H9 (cell line): Measurements from ENCODE around the gene FBP2. TPM values are rescaled to one million over a fixed set of nuclear protein-coding genes. Genes with fewer than 3 reads are reported as not detected.
"Not testable (repeated sequence)": the region's sequence is repeated elsewhere in the genome, so short reads cannot be mapped to it uniquely, and the experiment has no call there.

Source experiments
- DNase-seq: peaks from one replicate; pipeline ENCODE4 v3.0.0-alpha.2; 2017
- H2AFZ ChIP-seq: one replicate; pipeline ENCODE4 v1.6.1; 2013; ENCODE audit warnings: mild to moderate bottlenecking, low read length, control low read depth, moderate library complexity
- H2AK5ac ChIP-seq: 2 replicates; pipeline ENCODE4 v1.6.1; 2013; ENCODE audit warnings: low read length, control low read depth, mixed read lengths; ENCODE audit not compliant: insufficient read length
- H2BK120ac ChIP-seq: one replicate; pipeline ENCODE4 v1.6.1; 2013; ENCODE audit warnings: low read depth, mild to moderate bottlenecking, low read length, control low read depth, inconsistent platforms; ENCODE audit not compliant: poor library complexity, severe bottlenecking
- H2BK12ac ChIP-seq: 2 replicates; pipeline ENCODE4 v1.6.1; 2013; ENCODE audit warnings: low read length, control low read depth, mixed read lengths, low read depth; ENCODE audit not compliant: insufficient read length
- H2BK15ac ChIP-seq: 2 replicates; pipeline ENCODE4 v1.6.1; 2013; ENCODE audit warnings: low read depth, low read length, control low read depth
- H2BK20ac ChIP-seq: one replicate; pipeline ENCODE4 v1.6.1; 2013; ENCODE audit warnings: low read depth, mild to moderate bottlenecking, low read length, control low read depth, inconsistent platforms; ENCODE audit not compliant: poor library complexity, severe bottlenecking
- H2BK5ac ChIP-seq: 2 replicates; pipeline ENCODE4 v1.6.1; 2013; ENCODE audit warnings: low read length, control low read depth, mixed read lengths; ENCODE audit not compliant: insufficient read length
- H3K14ac ChIP-seq: 2 replicates; pipeline ENCODE4 v1.6.1; 2013; ENCODE audit warnings: low read length, control low read depth; ENCODE audit not compliant: insufficient read depth
- H3K18ac ChIP-seq: 2 replicates; pipeline ENCODE4 v1.6.1; 2013; ENCODE audit warnings: low read depth, mild to moderate bottlenecking, mixed read lengths, low read length, control low read depth; ENCODE audit not compliant: insufficient read length
- H3K23ac ChIP-seq: 2 replicates; pipeline ENCODE4 v1.6.1; 2013; ENCODE audit warnings: low read length, control low read depth, mixed read lengths, low read depth; ENCODE audit not compliant: insufficient read length
- H3K23me2 ChIP-seq: 2 replicates; pipeline ENCODE4 v1.6.1; 2013; ENCODE audit warnings: low read depth, mild to moderate bottlenecking, mixed read lengths, low read length, control low read depth; ENCODE audit not compliant: insufficient read length, poor library complexity, severe bottlenecking
- H3K27ac ChIP-seq: 2 replicates; pipeline ENCODE4 v1.5.1; 2013; ENCODE audit warnings: low read length, control low read depth, mixed read lengths, low read depth; ENCODE audit not compliant: insufficient read length
- H3K27me3 ChIP-seq: 2 replicates; pipeline ENCODE4 v1.6.1; 2013; ENCODE audit warnings: low read length, control low read depth, inconsistent platforms; ENCODE audit not compliant: insufficient read depth
- H3K4ac ChIP-seq: 2 replicates; pipeline ENCODE4 v1.6.1; 2013; ENCODE audit warnings: low read depth, mild to moderate bottlenecking, control low read depth, inconsistent platforms, low read length, moderate library complexity
- H3K4me1 ChIP-seq: 2 replicates; pipeline ENCODE4 v1.6.1; 2013; ENCODE audit warnings: low read length, control low read depth, inconsistent platforms; ENCODE audit not compliant: insufficient read depth
- H3K4me2 ChIP-seq: 2 replicates; pipeline ENCODE4 v1.6.1; 2013; ENCODE audit warnings: low read length, control low read depth, mixed read lengths; ENCODE audit not compliant: insufficient read length, insufficient read depth
- H3K56ac ChIP-seq: 2 replicates; pipeline ENCODE4 v1.6.1; 2013; ENCODE audit warnings: low read depth, mild to moderate bottlenecking, mixed read lengths, low read length, control low read depth; ENCODE audit not compliant: insufficient read length
- H3K79me1 ChIP-seq: 2 replicates; pipeline ENCODE4 v1.6.1; 2013; ENCODE audit warnings: low read depth, mild to moderate bottlenecking, moderate library complexity, low read length, control low read depth, inconsistent platforms; ENCODE audit not compliant: insufficient read depth, poor library complexity, severe bottlenecking
- H3K79me2 ChIP-seq: 2 replicates; pipeline ENCODE4 v1.6.1; 2013; ENCODE audit warnings: low read length, control low read depth, inconsistent platforms; ENCODE audit not compliant: insufficient read depth
- H3K9ac ChIP-seq: 2 replicates; pipeline ENCODE4 v1.6.1; 2013; ENCODE audit warnings: low read length, control low read depth, mixed read lengths; ENCODE audit not compliant: insufficient read length; ENCODE audit errors: extremely low read depth
- H3K9me3 ChIP-seq: one replicate; pipeline ENCODE4 v1.6.1; 2013; ENCODE audit warnings: low read depth, low read length, inconsistent platforms; ENCODE audit not compliant: control insufficient read depth
- H3T11ph ChIP-seq: one replicate; pipeline ENCODE4 v1.6.1; 2013; ENCODE audit warnings: mild to moderate bottlenecking, low read length, control low read depth, inconsistent platforms
- H4K20me1 ChIP-seq: one replicate; pipeline ENCODE4 v1.6.1; 2013; ENCODE audit not compliant: control insufficient read depth, insufficient read length, insufficient read depth
- H4K5ac ChIP-seq: 2 replicates; pipeline ENCODE4 v1.6.1; 2013; ENCODE audit warnings: low read depth, mild to moderate bottlenecking, mixed read lengths, low read length, control low read depth; ENCODE audit not compliant: insufficient read length
- H4K8ac ChIP-seq: replicated peaks from 2 replicates; pipeline ENCODE4 v1.6.1; 2013; ENCODE audit warnings: low read length, control low read depth, mixed read lengths, low read depth; ENCODE audit not compliant: insufficient read length
- H4K91ac ChIP-seq: 2 replicates; pipeline ENCODE4 v1.6.1; 2013; ENCODE audit warnings: low read depth, mild to moderate bottlenecking, moderate library complexity, mixed read lengths, low read length, control low read depth; ENCODE audit not compliant: insufficient read length
- H3K27ac Mint-ChIP-seq, 3 experiments: 2 replicates in 2 of 3; 3 replicates in 1 of 3; pipeline ENCODE4 v1.8.0; 2020 to 2021; ENCODE audit warnings: mixed read lengths in 3 of 3, mild to moderate bottlenecking in 1 of 3, moderate library complexity in 1 of 3
- H3K27me3 Mint-ChIP-seq: 2 replicates; pipeline ENCODE4 v1.8.0; 2021; ENCODE audit warnings: low read depth, mild to moderate bottlenecking, moderate library complexity, mixed read lengths
- H3K36me3 Mint-ChIP-seq, 3 experiments: 2 replicates in 2 of 3; 3 replicates in 1 of 3; pipeline ENCODE4 v1.8.0; 2020 to 2021; ENCODE audit warnings: low read depth in 3 of 3, mixed read lengths in 3 of 3; ENCODE audit not compliant: insufficient read depth in 1 of 3
- H3K4me1 Mint-ChIP-seq, 2 experiments: 2 replicates each; pipeline ENCODE4 v1.8.0; 2020; ENCODE audit warnings: mixed read lengths in 2 of 2
- H3K4me3 Mint-ChIP-seq, 2 experiments: 2 replicates in 1 of 2; 3 replicates in 1 of 2; pipeline ENCODE4 v1.8.0; 2020 to 2021; ENCODE audit warnings: mild to moderate bottlenecking in 2 of 2, mixed read lengths in 2 of 2, moderate library complexity in 1 of 2
- H3K9me3 Mint-ChIP-seq, 2 experiments: 2 replicates in 1 of 2; 3 replicates in 1 of 2; pipeline ENCODE4 v1.8.0; 2020; ENCODE audit warnings: mild to moderate bottlenecking in 2 of 2, mixed read lengths in 2 of 2, moderate library complexity in 1 of 2
- WGBS: extraction: QIAGEN DNeasy Blood & Tissue Kit; methylation state at CpG from one replicate; pipeline ENCODE4 v1.1.7; 2013; ENCODE audit warnings: missing lambda C conversion rate, low lambda C conversion rate, mixed read lengths; ENCODE audit not compliant: insufficient read length; ENCODE audit errors: extremely low coverage; 5-methylcytosine and 5-hydroxymethylcytosine counted together
- total RNA-seq: library from RNA; stranded (reverse); gene quantifications from 2 replicates; pipeline ENCODE4 v1.2.1, GENCODE V29; 2021
- TF ChIP-seq, protein P1 (sequence below): fragments of 200-600 bp; sonication (generic); conservative IDR thresholded peaks from 3 replicates; pipeline ENCODE4 v1.8.0; 2021; ENCODE audit warnings: antibody characterized with exemption, mild to moderate bottlenecking

The FBP2 gene
- total RNA-seq, 1 experiment from 2014 or later = not detected

GRCh38 chr9:94599102-94599501 lies 5.5 kb upstream of the FBP2 start:
- Histone ChIP-seq H3K4me2 (no peak overlapping the region), H3K9me3 (no peaks in the 10 kb centered on the region), H3K23ac (no peak overlapping the region), H2BK120ac (no peak overlapping the region), H3K14ac (no peak overlapping the region), H3K23me2 (peaks cover 3% of the 10 kb centered on the region), H3K18ac (no peak overlapping the region), H2BK15ac (no peak overlapping the region), H3T11ph (no peak overlapping the region), H2AK5ac (no peak overlapping the region), H2AFZ (no peak overlapping the region), H3K9ac (no peak overlapping the region), H2BK12ac (no peak overlapping the region), H4K5ac (no peak overlapping the region), H4K91ac (no peak overlapping the region), H3K4me1 (no peaks in the 10 kb centered on the region), H4K20me1 (no peaks in the 10 kb centered on the region), H3K79me2 (no peaks in the 10 kb centered on the region), H3K56ac (no peak overlapping the region), H2BK5ac (no peak overlapping the region), H3K79me1 (no peaks in the 10 kb centered on the region), H3K27ac (no peak overlapping the region), H2BK20ac (no peak overlapping the region), H4K8ac (no peak overlapping the region), H3K27me3 (no peaks in the 10 kb centered on the region), H3K4ac (no peak overlapping the region)
- TF ChIP-seq, protein P1, sequence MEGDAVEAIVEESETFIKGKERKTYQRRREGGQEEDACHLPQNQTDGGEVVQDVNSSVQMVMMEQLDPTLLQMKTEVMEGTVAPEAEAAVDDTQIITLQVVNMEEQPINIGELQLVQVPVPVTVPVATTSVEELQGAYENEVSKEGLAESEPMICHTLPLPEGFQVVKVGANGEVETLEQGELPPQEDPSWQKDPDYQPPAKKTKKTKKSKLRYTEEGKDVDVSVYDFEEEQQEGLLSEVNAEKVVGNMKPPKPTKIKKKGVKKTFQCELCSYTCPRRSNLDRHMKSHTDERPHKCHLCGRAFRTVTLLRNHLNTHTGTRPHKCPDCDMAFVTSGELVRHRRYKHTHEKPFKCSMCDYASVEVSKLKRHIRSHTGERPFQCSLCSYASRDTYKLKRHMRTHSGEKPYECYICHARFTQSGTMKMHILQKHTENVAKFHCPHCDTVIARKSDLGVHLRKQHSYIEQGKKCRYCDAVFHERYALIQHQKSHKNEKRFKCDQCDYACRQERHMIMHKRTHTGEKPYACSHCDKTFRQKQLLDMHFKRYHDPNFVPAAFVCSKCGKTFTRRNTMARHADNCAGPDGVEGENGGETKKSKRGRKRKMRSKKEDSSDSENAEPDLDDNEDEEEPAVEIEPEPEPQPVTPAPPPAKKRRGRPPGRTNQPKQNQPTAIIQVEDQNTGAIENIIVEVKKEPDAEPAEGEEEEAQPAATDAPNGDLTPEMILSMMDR = no peak
- no CpG with 5 or more reads among the region's 7 CpGs for WGBS
- Mint-ChIP-seq H3K27me3 (peaks cover 4% of the 10 kb centered on the region), H3K9me3 (no peaks in the 10 kb centered on the region), H3K36me3 (no peaks in the 10 kb centered on the region), H3K27ac (no peak overlapping the region), H3K4me1 (peaks cover 5 to 11% of the 10 kb centered on the region in 2 experiments), H3K4me3 (no peak overlapping the region)
- DNase-seq = no peak

GRCh38 chr9:94592683-94593082 lies 941 bp downstream of the FBP2 start:
- H3T11ph ChIP-seq, H2BK5ac ChIP-seq: not testable (repeated sequence)
- WGBS = no CpG with 5 or more reads among the region's 7 CpGs

More at GRCh38 chr9:94592683-94593082, 941 bp downstream of the FBP2 start:
- H2BK120ac ChIP-seq, H2AK5ac ChIP-seq, H4K8ac ChIP-seq, H2BK15ac ChIP-seq, H3K4me1 Mint-ChIP-seq, H3K27ac ChIP-seq, H2AFZ ChIP-seq, H3K23me2 ChIP-seq, H3K36me3 Mint-ChIP-seq, H3K79me1 ChIP-seq, H3K9me3 Mint-ChIP-seq, H3K4me3 Mint-ChIP-seq, H3K9ac ChIP-seq, H3K4ac ChIP-seq, H3K79me2 ChIP-seq, DNase-seq, H3K27ac Mint-ChIP-seq, H3K14ac ChIP-seq, H3K9me3 ChIP-seq, H3K23ac ChIP-seq, H2BK20ac ChIP-seq, H3K27me3 ChIP-seq, H4K5ac ChIP-seq, H4K91ac ChIP-seq, H2BK12ac ChIP-seq, H3K18ac ChIP-seq, H3K56ac ChIP-seq, H4K20me1 ChIP-seq, H3K4me2 ChIP-seq, H3K4me1 ChIP-seq: not testable (repeated sequence)
- peaks cover 11% of the 10 kb centered on the region for H3K27me3 Mint-ChIP-seq
